ENCODE data around the gene GPR55.

The GPR55 gene

GRCh38 chr2:230946429-230947234 lies 21.6 kb upstream of the GPR55 start:
- Histone ChIP-seq H2AFZ (no peak overlapping the region), H3K27ac (no peak overlapping the region), H3K9ac (no peak overlapping the region), H3K4me1 (no peaks in the 10 kb centered on the region), H3K36me3 (ENCODE audit: control insufficient read depth, insufficient read depth, low read length) (no peaks in the 10 kb centered on the region), H3K9me3 (ENCODE audit: control insufficient read depth, low read length) (no peaks in the 10 kb centered on the region), H3K27me3 (ENCODE audit: control insufficient read depth, insufficient read depth, low read length) (no peaks in the 10 kb centered on the region), H3K4me3 (ENCODE audit: low read depth, low read length) (no peak overlapping the region), H3K4me2 (ENCODE audit: low read length) (no peak overlapping the region), H3K79me2 (no peaks in the 10 kb centered on the region)
- TF ChIP-seq CTCF (IDR thresholded peaks at IDR 0.05): no peak

GRCh38 chr2:230944757-230945372 lies 19.8 kb upstream of the GPR55 start:
- no peaks in the 10 kb centered on the region for H3K27me3 ChIP-seq (ENCODE audit: control insufficient read depth, insufficient read depth, low read length)
- H3K9me3 ChIP-seq (ENCODE audit: control insufficient read depth, low read length): no peaks in the 10 kb centered on the region
- H3K36me3 ChIP-seq (ENCODE audit: control insufficient read depth, insufficient read depth, low read length): no peaks in the 10 kb centered on the region
- no peak for TF ChIP-seq CTCF (IDR thresholded peaks at IDR 0.05)
- no peak overlapping the region for H3K27ac ChIP-seq
- no peak overlapping the region for H3K4me2 ChIP-seq (ENCODE audit: low read length)
- no peaks in the 10 kb centered on the region for H3K79me2 ChIP-seq
- no peak overlapping the region for H2AFZ ChIP-seq
- no peak overlapping the region for H3K9ac ChIP-seq
- no peaks in the 10 kb centered on the region for H3K4me1 ChIP-seq
- H3K4me3 ChIP-seq (ENCODE audit: low read depth, low read length): no peak overlapping the region

- no peak overlapping the region for H3K9ac ChIP-seq
- no peak overlapping the region for H3K27ac ChIP-seq
- no peaks in the 10 kb centered on the region for H3K27me3 ChIP-seq (ENCODE audit: control insufficient read depth, insufficient read depth, low read length)
- no peaks in the 10 kb centered on the region for H3K4me1 ChIP-seq
- no peak for TF ChIP-seq CTCF (IDR thresholded peaks at IDR 0.05)
- no peak overlapping the region for H2AFZ ChIP-seq
- no peak overlapping the region for H3K4me2 ChIP-seq (ENCODE audit: low read length)
- no peaks in the 10 kb centered on the region for H3K9me3 ChIP-seq (ENCODE audit: control insufficient read depth, low read length)
- no peaks in the 10 kb centered on the region for H3K79me2 ChIP-seq
- no peak overlapping the region for H3K4me3 ChIP-seq (ENCODE audit: low read depth, low read length)
- H3K36me3 ChIP-seq (ENCODE audit: control insufficient read depth, insufficient read depth, low read length): no peaks in the 10 kb centered on the region
These were observed 19.1 kb upstream of the GPR55 start for GRCh38 chr2:230944123-230944653.

- Histone ChIP-seq H3K4me2 (ENCODE audit: low read length) (no peak overlapping the region), H3K27me3 (ENCODE audit: control insufficient read depth, insufficient read depth, low read length) (no peaks in the 10 kb centered on the region), H3K27ac (no peak overlapping the region), H3K79me2 (no peaks in the 10 kb centered on the region), H3K9ac (no peak overlapping the region), H3K36me3 (ENCODE audit: control insufficient read depth, insufficient read depth, low read length) (no peaks in the 10 kb centered on the region), H3K9me3 (ENCODE audit: control insufficient read depth, low read length) (no peaks in the 10 kb centered on the region), H3K4me3 (ENCODE audit: low read depth, low read length) (no peak overlapping the region), H3K4me1 (no peaks in the 10 kb centered on the region), H2AFZ (no peak overlapping the region)
- TF ChIP-seq CTCF (IDR thresholded peaks at IDR 0.05): no peak
These were observed 18.2 kb upstream of the GPR55 start for GRCh38 chr2:230942920-230943896.

All from parathyroid adenoma (tissue), 2 donors.